Cardiac muscle cell (in vitro differentiated cells and primary cell): Measurements from ENCODE around the gene HK3. TPM values are rescaled to one million over a fixed set of nuclear protein-coding genes. Genes with fewer than 3 reads are reported as not detected.

ENCODE experiments used
- DNase-seq, 2 donors: peaks; one replicate each; pipeline versions ENCODE4 v3.0.0 to v3.0.0-alpha.2; 2010 to 2017; ENCODE audit warnings: low read depth in 1 of 2, low spot score in 1 of 2
- H3K27ac ChIP-seq: fragments of 200-600 bp; sonication (generic); 2 replicates; pipeline ENCODE4 v1.5.1; 2016
- H3K27me3 ChIP-seq: fragments of 200-600 bp; sonication (generic); 2 replicates; pipeline ENCODE4 v1.6.0; 2016; ENCODE audit warnings: control low read depth
- H3K36me3 ChIP-seq: fragments of 200-600 bp; sonication (generic); 2 replicates; pipeline ENCODE4 v1.5.1; 2016; ENCODE audit warnings: control low read depth
- H3K4me1 ChIP-seq: fragments of 200-600 bp; sonication (generic); 2 replicates; pipeline ENCODE4 v1.8.1; 2017; ENCODE audit warnings: low read depth, mild to moderate bottlenecking, mixed run types
- H3K4me3 ChIP-seq: fragments of 200-600 bp; sonication (generic); 2 replicates; pipeline ENCODE4 v1.5.1; 2016; ENCODE audit warnings: mild to moderate bottlenecking
- H3K9me3 ChIP-seq: fragments of 200-600 bp; sonication (generic); 2 replicates; pipeline ENCODE4 v1.5.1; 2017; ENCODE audit warnings: low read depth, mild to moderate bottlenecking, control low read depth
- polyA plus RNA-seq: library from polyadenylated mRNA; unstranded; fragments of >200 nt; fragmentation: Nextera tagmentation; extraction: Ambion mirVana; gene quantifications from 2 replicates; pipeline ENCODE4 v1.2.1, GENCODE V29; 2016
- total RNA-seq: library from RNA; depleted of rRNA; stranded (reverse); fragments of >200 nt; gene quantifications from 2 replicates; pipeline ENCODE4 v1.2.3, GENCODE V29; 2016
- TF ChIP-seq, protein P1 (sequence below): IDR thresholded peaks from 2 replicates; pipeline ENCODE4 v1.5.1; 2012; ENCODE audit warnings: low read depth, mild to moderate bottlenecking, low read length

The HK3 gene, protein sequence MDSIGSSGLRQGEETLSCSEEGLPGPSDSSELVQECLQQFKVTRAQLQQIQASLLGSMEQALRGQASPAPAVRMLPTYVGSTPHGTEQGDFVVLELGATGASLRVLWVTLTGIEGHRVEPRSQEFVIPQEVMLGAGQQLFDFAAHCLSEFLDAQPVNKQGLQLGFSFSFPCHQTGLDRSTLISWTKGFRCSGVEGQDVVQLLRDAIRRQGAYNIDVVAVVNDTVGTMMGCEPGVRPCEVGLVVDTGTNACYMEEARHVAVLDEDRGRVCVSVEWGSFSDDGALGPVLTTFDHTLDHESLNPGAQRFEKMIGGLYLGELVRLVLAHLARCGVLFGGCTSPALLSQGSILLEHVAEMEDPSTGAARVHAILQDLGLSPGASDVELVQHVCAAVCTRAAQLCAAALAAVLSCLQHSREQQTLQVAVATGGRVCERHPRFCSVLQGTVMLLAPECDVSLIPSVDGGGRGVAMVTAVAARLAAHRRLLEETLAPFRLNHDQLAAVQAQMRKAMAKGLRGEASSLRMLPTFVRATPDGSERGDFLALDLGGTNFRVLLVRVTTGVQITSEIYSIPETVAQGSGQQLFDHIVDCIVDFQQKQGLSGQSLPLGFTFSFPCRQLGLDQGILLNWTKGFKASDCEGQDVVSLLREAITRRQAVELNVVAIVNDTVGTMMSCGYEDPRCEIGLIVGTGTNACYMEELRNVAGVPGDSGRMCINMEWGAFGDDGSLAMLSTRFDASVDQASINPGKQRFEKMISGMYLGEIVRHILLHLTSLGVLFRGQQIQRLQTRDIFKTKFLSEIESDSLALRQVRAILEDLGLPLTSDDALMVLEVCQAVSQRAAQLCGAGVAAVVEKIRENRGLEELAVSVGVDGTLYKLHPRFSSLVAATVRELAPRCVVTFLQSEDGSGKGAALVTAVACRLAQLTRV
- total RNA-seq (not detected in 2 replicates), polyA plus RNA-seq (not detected in 2 replicates)

DNA sequence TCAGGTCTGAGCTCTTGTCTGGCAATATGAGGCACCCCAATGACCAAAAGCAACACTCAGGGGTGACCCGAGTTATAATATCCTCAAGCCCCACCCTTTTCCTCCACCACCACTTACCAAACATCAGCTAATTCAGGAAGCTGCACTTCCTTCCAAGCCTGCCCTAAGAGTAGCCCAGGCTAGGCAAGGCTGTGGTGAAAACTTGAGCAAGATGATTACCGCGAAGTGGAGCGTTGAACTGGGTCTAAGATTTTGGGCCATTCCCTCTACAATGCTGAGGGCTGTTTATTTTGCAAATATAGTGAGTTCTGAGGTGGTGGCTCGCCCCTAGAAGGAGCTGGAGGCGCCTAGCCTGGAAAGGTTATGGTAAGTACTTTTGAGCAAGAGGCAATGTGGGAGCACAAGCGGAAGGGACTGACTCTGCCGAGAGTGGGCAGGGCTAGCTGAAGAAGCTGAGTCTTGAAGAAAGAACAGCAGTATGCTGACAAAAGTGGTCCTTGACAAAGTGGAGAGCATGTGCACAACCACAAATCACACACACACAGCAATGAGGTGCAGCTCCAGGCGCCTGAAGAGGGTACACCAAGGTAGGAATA, at the start of gene HK3:
Gene HK3 (minus strand): TSS at position 51 of the 596 bp plus-strand sequence. CDS start 3,187 bp downstream, outside the sequence.
- Histone ChIP-seq H3K27ac (no peak within 1 kb of the TSS), H3K9me3 (no peaks in the 10 kb centered on the region), H3K4me1 (no peaks in the 10 kb centered on the region), H3K4me3 (no peak within 1 kb of the TSS), H3K27me3 (no peaks in the 10 kb centered on the region), H3K36me3 (peaks cover 15% of the 10 kb centered on the region)
- TF ChIP-seq, protein P1, sequence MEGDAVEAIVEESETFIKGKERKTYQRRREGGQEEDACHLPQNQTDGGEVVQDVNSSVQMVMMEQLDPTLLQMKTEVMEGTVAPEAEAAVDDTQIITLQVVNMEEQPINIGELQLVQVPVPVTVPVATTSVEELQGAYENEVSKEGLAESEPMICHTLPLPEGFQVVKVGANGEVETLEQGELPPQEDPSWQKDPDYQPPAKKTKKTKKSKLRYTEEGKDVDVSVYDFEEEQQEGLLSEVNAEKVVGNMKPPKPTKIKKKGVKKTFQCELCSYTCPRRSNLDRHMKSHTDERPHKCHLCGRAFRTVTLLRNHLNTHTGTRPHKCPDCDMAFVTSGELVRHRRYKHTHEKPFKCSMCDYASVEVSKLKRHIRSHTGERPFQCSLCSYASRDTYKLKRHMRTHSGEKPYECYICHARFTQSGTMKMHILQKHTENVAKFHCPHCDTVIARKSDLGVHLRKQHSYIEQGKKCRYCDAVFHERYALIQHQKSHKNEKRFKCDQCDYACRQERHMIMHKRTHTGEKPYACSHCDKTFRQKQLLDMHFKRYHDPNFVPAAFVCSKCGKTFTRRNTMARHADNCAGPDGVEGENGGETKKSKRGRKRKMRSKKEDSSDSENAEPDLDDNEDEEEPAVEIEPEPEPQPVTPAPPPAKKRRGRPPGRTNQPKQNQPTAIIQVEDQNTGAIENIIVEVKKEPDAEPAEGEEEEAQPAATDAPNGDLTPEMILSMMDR = no peak
- DNase-seq = no peak

DNA sequence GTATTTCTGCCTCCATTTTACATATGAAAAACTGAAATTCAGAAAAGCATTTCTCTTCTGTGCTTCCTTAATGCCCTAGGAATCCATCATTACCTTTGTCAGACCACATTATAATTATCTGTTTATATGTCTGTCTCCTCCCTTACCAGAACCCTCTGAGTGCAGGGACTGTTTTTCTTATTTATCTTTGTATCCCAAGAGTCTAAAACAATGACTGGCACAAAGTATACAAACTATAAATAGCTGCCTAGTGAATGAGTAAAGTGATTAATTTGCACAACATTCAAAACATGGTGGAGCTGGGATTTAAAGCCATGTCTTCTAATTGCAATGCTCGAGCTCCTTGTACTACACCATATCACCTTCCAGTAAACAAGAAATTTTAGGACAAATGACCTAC, 49.3 kb upstream of the HK3 start:
- Histone ChIP-seq H3K27ac (no peak overlapping the region), H3K9me3 (no peaks in the 10 kb centered on the region), H3K27me3 (no peaks in the 10 kb centered on the region), H3K4me3 (no peak overlapping the region), H3K36me3 (peaks cover 5% of the 10 kb centered on the region), H3K4me1 (no peaks in the 10 kb centered on the region)
- DNase-seq = no peak
- TF ChIP-seq, protein P1 = no peak

DNA sequence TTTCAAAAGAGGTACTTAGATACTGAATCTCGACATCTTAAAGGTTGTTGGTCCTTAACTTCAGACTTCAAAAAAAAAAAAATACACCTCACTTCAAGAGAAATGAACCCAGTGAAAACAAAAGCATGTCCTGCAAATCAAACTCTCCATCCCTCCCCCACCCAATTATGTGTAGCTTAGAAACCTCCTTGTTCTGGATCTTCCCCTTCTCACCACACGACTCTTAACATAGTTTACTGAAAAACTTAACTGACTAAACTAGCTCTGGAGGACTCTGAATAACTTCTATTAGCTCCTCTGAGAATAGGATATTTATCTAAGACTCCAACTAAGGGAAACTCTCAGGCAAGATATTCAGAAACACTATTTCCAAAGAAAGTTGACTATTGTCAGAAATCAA, 48.7 kb upstream of the HK3 start:
- H3K4me1 ChIP-seq = no peaks in the 10 kb centered on the region
- peaks cover 11% of the 10 kb centered on the region for H3K36me3 ChIP-seq
- TF ChIP-seq, protein P1 = no peak
- H3K9me3 ChIP-seq = no peaks in the 10 kb centered on the region
- no peak overlapping the region for H3K4me3 ChIP-seq
- no peak for DNase-seq
- no peak overlapping the region for H3K27ac ChIP-seq
- no peaks in the 10 kb centered on the region for H3K27me3 ChIP-seq

DNA sequence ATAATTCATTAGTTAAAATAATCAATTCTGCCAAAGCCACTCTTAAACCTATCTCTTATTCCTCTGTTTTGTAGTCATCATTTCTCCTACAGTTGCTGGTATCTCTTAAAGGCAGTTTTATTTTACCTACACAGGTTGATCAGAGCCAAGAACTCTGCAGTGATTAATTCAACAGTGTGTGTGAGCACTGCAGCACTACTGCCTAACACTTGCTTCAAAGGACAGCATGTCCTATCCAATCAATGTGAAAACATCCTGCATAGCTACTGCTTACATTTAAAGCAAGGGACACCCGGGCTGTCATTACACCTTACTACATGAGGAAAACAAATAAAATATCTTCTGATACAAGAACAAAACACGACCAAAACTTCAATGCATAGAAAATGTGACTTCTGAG, 45.1 kb upstream of the HK3 start:
- no peak for DNase-seq
- Histone ChIP-seq H3K27me3 (no peaks in the 10 kb centered on the region), H3K9me3 (no peaks in the 10 kb centered on the region), H3K27ac (no peak overlapping the region), H3K4me1 (peaks cover 14% of the 10 kb centered on the region), H3K4me3 (no peak overlapping the region), H3K36me3 (peaks cover 11% of the 10 kb centered on the region)
- TF ChIP-seq, protein P1 = no peak

DNA sequence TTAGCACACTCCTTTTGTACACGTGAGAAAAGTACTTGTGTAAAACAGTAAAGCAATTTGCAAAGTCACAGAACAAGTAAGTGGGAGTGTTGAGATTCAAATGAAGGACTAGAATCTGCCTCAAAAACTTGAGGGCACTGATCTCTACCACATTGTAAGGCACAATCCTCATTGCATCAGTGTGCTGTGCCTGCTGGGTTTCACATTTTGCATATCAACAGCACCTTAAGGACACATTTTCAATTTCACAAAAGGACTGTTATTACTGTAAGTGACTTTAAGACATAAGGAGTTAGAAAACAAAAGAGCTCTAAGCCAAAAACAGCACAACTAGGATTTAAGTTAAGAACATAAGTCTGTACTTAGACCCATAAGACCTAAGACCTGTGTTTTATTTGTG, 44.7 kb upstream of the HK3 start:
- Histone ChIP-seq H3K36me3 (peaks cover 11% of the 10 kb centered on the region), H3K9me3 (no peaks in the 10 kb centered on the region), H3K27ac (no peak overlapping the region), H3K4me3 (no peak overlapping the region), H3K27me3 (no peaks in the 10 kb centered on the region), H3K4me1 (peaks cover 14% of the 10 kb centered on the region)
- DNase-seq = no peak
- TF ChIP-seq, protein P1 = no peak
